Measurements from ENCODE around the gene MARCHF9. TPM values are rescaled to one million over a fixed set of nuclear protein-coding genes. Genes with fewer than 3 reads are reported as not detected.

Gene MARCHF9
- total RNA-seq, 2 experiments from 2014 or later, result 27.0 to 27.6 TPM

DNA sequence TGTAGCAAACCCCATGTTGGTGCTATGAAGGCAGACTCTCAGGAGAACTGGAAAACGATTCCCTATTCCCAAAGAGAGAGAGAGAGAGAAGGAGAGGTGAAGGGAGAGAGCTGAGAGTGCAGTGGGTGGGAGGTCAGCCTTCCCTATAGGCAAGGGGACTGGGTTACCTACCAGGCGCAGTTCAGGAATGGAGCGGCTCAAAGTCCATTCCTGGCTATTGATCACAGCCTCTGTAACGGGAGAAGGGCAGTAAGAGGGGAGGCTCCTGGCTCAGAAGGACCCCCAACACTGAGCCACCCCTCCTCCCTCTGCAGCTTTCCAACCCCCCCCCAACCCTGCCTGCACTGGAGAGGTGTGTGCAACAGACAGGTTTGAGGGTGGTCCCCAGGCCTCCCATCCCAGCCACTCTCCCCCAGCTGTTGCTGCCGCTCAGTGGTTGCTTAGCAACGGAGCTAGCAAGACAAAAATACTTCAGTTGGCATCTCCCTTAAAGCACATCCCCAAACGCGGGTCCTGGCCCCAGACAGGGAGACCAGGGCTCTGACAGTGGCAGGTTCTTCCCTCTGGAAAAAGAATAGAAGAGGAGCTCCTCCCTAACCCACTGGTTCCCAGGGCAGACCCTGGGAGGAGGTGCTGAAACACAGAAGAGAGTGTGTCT is 19.6 kb upstream of the MARCHF9 start:
- ChIA-PET POLR2A (no interaction called here), CTCF (no interaction called here)

- CTCF ChIA-PET, result no interaction called here
- POLR2A ChIA-PET, result no interaction called here
These were observed 18.8 kb upstream of the MARCHF9 start for GRCh38 chr12:57735952-57736740.

DNA sequence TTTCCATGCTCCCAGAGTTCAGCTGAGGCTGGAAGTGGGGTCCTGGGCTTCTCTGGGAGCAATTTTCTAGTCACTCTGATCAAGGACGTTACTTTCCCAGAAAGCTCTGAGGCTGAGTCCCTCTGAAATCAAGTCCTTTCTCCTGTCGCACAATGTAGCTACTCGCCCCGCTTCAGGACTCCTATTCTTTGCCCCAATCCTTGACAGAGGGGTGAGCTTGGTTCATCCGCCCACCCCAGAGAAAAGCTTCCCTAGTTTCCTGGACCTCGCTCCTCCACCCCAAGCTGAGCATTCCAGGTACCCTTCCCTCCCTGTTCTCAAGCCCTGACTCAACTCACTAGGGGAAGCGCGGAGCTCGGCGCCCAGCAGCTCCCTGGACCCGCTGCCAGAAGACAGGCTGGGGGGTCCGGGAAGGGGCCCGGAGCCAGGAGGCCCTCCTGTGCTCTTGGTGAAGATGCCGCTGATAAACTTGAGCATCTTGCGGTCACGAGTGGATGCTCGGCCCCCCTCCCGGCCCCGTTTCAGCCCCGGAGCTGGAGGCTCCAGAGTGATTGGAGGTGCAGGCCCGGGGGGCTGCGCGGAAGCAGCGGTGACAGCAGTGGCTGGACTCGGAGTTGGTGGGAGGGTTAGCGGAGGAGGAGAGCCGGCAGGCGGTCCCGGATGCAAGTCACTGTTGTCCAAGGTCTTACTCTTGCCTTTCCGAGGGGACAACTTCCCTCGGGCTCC is 18.0 kb upstream of the MARCHF9 start:
- CTCF ChIA-PET, result no interaction called here
- POLR2A ChIA-PET, result no interaction called here

GRCh38 chr12:57737467-57738460 is 17.1 kb upstream of the MARCHF9 start:
- CTCF ChIA-PET, result no interaction called here
- POLR2A ChIA-PET, result no interaction called here

DNA sequence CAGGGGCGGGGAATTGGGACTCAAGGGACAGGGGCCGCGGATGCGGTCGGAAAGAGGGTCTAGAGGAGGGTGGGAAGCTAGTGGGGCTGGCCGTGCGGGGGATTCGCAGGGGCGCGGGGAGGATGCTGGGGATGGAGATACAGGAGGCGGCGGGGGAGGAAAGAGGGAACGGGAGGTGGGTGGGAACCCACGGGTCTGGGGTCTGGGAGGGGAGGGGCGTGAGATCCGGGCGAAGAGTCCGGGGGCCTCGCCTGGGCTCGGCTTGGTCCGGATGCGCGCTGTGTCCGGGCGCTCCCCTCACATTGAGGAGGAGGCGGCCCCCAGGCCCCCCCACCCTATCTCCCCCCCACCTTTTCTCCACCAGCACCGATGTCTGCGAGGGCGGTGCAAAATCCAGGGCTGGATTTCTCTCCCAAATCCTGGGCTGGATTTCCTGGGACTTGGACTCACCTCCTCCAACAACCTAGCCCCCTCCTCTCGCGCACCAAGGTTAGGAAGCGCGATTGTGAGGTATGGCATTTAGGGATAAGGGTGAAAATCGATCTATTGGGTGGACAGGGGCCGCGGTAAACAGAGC is 16.2 kb upstream of the MARCHF9 start, which contains the start of gene AGAP2:
Gene AGAP2 (minus strand): TSS at position 82 of the 577 bp plus-strand sequence. CDS start 496 bp downstream, outside the sequence.
- ChIA-PET POLR2A (interaction anchor here (1.2 kb wide), 1 partner anchor 16 kb away, joined by 3 read pairs; no protein-coding TSS in a partner anchor), CTCF (interaction anchor here (1.0 kb wide), 1 partner anchor 155 kb away, joined by 3 read pairs; no protein-coding TSS in a partner anchor)

GRCh38 chr12:57739387-57739786 is 15.5 kb upstream of the MARCHF9 start:
- ChIA-PET CTCF (interaction anchor here (1.0 kb wide), 1 partner anchor 156 kb away, joined by 3 read pairs; no protein-coding TSS in a partner anchor), POLR2A (interaction anchor here (1.2 kb wide), 1 partner anchor 17 kb away, joined by 3 read pairs; no protein-coding TSS in a partner anchor)

DNA sequence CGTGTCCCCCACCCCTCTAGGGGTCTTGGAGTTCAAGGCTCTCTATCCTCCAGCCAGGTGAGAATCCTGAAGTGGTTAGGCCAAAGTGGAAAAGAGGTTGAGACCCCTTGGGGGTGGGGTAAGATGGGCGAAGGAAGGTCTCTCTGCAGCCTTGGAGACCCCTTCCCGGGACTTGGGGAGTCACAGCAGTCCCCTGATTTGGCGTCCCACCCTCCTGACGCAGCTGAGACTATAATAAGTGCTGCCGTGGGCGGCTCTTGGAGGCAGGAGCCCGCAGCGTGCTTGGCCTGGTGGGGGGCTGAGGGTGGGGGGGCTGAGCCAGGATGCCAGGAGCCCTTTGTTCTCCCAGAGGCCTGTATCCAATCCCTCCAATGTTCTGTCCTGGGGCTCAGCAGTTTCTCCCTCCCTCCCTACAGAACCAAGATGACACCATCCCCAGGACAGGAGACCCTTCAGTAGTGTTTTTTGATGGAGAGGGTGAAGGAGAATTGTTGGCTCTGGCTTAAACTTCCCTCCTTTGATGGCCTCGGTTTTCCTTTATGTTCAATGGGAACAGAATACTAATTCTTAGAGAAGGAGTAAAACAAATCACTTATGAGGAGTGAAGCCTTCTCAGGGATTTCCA is 14.9 kb upstream of the MARCHF9 start:
- POLR2A ChIA-PET, result interaction anchor here (1.2 kb wide), 1 partner anchor 17 kb away, joined by 3 read pairs; no protein-coding TSS in a partner anchor
- CTCF ChIA-PET, result interaction anchor here (1.0 kb wide), 2 partner anchors 17 to 156 kb away, joined by 3 read pairs; no protein-coding TSS in a partner anchor

GRCh38 chr12:57740656-57741412 is 14.1 kb upstream of the MARCHF9 start:
- ChIA-PET CTCF (interaction anchor here (0.5 to 1.9 kb wide), 9 partner anchors 10 to 984 kb away, joined by 3 to 9 read pairs (median 4); partner anchors contain the start of gene OS9), POLR2A (interaction anchor here (0.6 kb wide), 2 partner anchors 217 to 367 kb away, joined by 3 to 17 read pairs; no protein-coding TSS in a partner anchor)

DNA sequence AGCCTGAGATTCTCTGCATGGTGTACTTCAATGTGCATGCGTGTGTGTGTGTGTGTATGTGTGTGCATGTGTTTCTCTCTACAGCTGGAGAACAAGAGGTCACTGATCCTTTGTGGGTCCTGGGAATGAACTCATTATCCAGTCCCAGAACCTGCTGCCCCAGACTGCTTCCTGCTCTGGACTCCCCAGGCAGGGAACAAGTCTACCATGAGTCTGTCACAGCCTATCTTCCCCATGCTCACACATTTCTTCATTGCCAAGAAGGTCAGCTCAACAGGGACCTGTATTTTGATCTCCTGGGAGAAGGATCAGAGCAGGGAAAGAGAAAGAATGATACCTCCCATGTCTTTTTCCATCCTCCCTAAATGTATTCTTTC is 13.5 kb upstream of the MARCHF9 start:
- POLR2A ChIA-PET, result interaction anchor here (0.6 to 1.2 kb wide), 2 partner anchors 47 to 173 kb away, joined by 4 to 5 read pairs; partner anchors contain the start of gene OS9
- CTCF ChIA-PET, result interaction anchor here (1.1 to 1.9 kb wide), 7 partner anchors 9 to 158 kb away, joined by 3 to 9 read pairs (median 5); partner anchors contain the start of gene OS9

DNA sequence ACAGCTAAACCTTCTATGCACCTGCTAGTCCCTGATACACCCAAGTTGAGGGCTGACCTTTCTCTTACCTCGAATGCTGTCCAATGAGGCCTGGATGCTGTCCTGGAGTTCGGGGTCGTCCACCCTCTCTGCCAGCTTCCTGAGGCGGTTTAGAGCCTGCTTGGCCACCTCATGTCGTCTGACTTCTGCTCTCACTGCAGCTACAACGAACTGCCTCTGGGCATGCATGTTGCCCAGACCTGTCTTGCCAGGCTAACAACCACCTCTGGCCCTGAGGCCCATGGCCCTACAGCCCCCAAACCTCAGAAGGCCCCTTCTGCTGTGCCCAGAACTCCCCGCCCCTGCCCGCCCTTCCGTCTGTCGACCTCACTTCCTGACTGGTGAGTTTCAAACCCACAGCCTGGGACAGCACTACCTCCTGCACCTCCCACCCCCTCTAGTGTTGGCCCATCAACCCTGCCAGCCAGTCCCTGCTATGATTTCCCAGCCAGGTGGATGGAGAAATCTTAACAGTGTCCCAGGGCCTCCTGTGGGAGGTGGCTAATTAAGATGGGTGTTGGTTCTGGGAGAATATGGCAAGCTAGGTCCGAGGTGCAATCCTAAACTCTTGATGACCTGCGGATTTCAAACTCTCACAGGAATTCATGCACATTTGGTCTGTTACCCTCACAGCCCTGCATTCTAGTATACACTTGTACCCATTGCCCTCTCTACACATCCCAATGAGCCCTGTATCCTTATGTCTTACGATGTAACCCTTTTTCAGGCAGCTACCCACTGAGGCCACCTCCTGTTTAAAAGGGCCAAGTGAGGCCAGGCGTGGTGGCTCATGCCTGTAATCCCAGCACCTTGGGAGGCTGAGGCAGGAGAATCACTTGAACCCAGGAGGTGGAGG is 12.8 kb upstream of the MARCHF9 start:
- ChIA-PET POLR2A (interaction anchor here (0.6 to 1.2 kb wide), 2 partner anchors 48 to 174 kb away, joined by 4 to 5 read pairs; partner anchors contain the start of gene OS9), CTCF (interaction anchor here (0.6 to 1.9 kb wide), 7 partner anchors 9 to 115 kb away, joined by 3 to 9 read pairs (median 4); partner anchors contain the start of gene OS9)

DNA sequence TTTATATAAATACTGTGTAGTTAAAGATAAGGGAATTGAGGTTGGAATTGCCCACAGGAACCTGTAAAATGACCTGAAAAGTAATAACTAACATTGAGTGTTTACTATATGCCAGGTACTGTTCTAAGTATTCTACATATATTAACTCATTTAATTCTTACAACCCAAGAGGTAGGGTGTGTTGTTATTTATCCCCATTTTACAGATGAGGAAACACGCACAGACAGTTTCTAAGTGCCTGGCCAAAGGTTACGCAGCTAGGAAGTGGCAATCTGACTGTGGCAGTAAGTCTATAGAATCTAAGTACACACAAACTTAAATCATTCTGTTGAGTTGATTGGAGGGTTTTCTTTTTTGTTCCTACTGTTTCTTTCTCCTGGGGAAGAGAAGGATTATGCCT is 11.1 kb upstream of the MARCHF9 start:
- ChIA-PET CTCF (interaction anchor here (1.1 kb wide), 1 partner anchor 155 kb away, joined by 4 read pairs; no protein-coding TSS in a partner anchor), POLR2A (no interaction called here)

DNA sequence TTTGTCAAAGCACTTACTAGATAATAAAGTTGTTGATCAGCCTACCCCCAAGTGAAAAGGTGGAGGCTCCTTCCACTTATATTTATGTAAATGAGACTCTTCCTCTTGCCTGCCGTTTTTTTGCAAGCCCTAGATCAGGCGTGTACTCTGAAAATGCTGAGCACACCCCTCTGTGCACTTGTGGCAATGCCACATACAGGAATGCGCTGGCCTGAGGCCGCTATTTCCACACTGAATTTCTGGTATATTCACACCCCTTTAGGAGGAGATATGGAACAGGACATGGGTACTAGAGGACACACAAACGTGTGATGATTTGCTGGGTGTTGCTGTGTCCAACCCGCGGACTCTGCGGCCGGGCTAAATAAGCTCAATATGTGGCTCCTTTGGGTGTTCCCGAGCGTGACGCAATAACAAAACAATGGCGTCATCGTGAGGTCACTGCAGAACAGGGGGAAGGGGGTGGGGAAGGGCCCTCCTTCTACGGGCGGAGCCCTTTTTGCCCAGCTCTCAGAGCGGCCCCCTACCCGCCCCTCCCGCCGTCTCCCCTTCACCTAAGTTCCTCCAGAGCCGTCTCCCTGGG is 10.6 kb upstream of the MARCHF9 start:
- CTCF ChIA-PET, result interaction anchor here (1.1 to 1.2 kb wide), 4 partner anchors 12 to 155 kb away, joined by 3 to 5 read pairs (median 4); partner anchors contain the start of gene TSFM

GRCh38 chr12:57744777-57745484 is 10.0 kb upstream of the MARCHF9 start, which contains the start of gene TSPAN31:
Gene TSPAN31, plus strand, starts transcription at chr12:57745039. Its CDS starts 116 bp downstream, at chr12:57745155.
- ChIA-PET POLR2A (interaction anchor here (0.5 to 1.0 kb wide), 4 partner anchors 12 to 198 kb away, joined by 3 to 6 read pairs (median 3); partner anchors contain the start of gene DCTN2), CTCF (interaction anchor here (1.1 to 1.2 kb wide), 4 partner anchors 11 to 154 kb away, joined by 3 to 5 read pairs (median 4); partner anchors contain the start of gene TSFM)

More for the DNA sequence above, 10.6 kb upstream of the MARCHF9 start:
- POLR2A ChIA-PET, result interaction anchor here (0.5 to 1.0 kb wide), 4 partner anchors 12 to 198 kb away, joined by 3 to 6 read pairs (median 3); partner anchors contain the start of gene DCTN2

DNA sequence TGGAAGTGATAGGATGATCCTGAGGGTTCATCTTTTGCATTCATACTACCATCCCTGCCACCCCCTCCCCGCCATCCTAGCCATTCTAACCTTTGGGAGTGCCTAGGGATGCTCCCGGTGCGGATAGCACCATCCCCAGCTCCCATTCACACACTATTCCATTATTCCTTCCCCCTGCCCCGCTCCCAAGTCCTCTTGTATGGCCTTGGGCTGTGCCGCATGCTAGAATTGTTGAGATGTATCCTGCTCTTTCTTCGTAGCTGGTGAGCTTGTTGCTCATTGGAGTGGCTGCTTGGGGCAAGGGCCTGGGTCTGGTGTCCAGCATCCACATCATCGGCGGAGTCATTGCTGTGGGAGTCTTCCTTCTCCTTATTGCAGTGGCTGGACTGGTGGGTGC is 9.4 kb upstream of the MARCHF9 start:
- ChIA-PET POLR2A (interaction anchor here (1.0 kb wide), 1 partner anchor 11 kb away, joined by 3 read pairs; no protein-coding TSS in a partner anchor), CTCF (interaction anchor here (1.1 to 1.2 kb wide), 2 partner anchors 14 to 37 kb away, joined by 3 read pairs; partner anchors contain the start of gene TSFM)
